PC-3 (cell line): ENCODE data around the gene IGFBP7. TPM values are rescaled to one million over a fixed set of nuclear protein-coding genes. Genes with fewer than 3 reads are reported as not detected.
A peak's percentile ranks its signal among the peaks of the same experiment; 100 is the strongest.
"Not testable (repeated sequence)": the region's sequence is repeated elsewhere in the genome, so short reads cannot be mapped to it uniquely, and the experiment has no call there.

Experiments used
- ATAC-seq: fragments of 200-7000 bp; cut with Tn5 transposase; 2 replicates; pipeline ENCODE4 v1.9.1; 2020; ENCODE audit warnings: mild to moderate bottlenecking, moderate library complexity
- BruUV-seq: library from RNA; stranded (reverse); fragments of 400-500 nt; replicated peaks from 2 replicates; lab custom pipeline; 2021; lab: Mats Ljungman, UMichigan
- CTCF ChIA-PET: fragments of 300-600 bp; sonication (Branson Sonifier 250); formaldehyde crosslinking; loops from one replicate; lab custom pipeline; 2022; ENCODE audit warnings: antibody characterized with exemption; lab: Charles Lee
- POLR2A ChIA-PET: fragments of 300-600 bp; sonication (Branson Sonifier 250); formaldehyde crosslinking; loops from one replicate; lab custom pipeline; 2022; ENCODE audit warnings: antibody characterized with exemption; ENCODE audit not compliant: unreplicated experiment; lab: Charles Lee
- DNase-seq: peaks from one replicate; pipeline ENCODE4 v3.0.0-alpha.2; 2015
- H2AFZ ChIP-seq: fragments of 300-600 bp; sonication (generic); 2 replicates; pipeline ENCODE4 v1.6.0; 2016; ENCODE audit warnings: antibody characterized with exemption, low read length
- H3F3A ChIP-seq: fragments of 300-600 bp; sonication (generic); one replicate; pipeline ENCODE4 v1.6.0; 2017; ENCODE audit warnings: antibody characterized with exemption, low read length, control low read depth, mild to moderate bottlenecking; ENCODE audit not compliant: unreplicated experiment
- H3K27ac ChIP-seq: fragments of 300-600 bp; sonication (generic); 2 replicates; pipeline ENCODE4 v1.5.1; 2016; ENCODE audit warnings: mild to moderate bottlenecking, low read length
- H3K27me3 ChIP-seq: fragments of 300-600 bp; sonication (generic); 2 replicates; pipeline ENCODE4 v1.6.1; 2016; ENCODE audit warnings: low read length, mixed read lengths
- H3K36me3 ChIP-seq: fragments of 300-600 bp; sonication (generic); 2 replicates; pipeline ENCODE4 v1.6.1; 2016; ENCODE audit warnings: low read depth, mixed run types, low read length, mixed read lengths
- H3K4me1 ChIP-seq: fragments of 300-600 bp; sonication (generic); 2 replicates; pipeline ENCODE4 v1.5.1; 2016; ENCODE audit warnings: low read length; ENCODE audit not compliant: insufficient read depth
- H3K4me2 ChIP-seq: fragments of 300-600 bp; sonication (generic); 2 replicates; pipeline ENCODE4 v1.6.0; 2016; ENCODE audit warnings: low read length
- H3K4me3 ChIP-seq: fragments of 300-600 bp; sonication (generic); 2 replicates; pipeline ENCODE4 v1.5.1; 2016; ENCODE audit warnings: mild to moderate bottlenecking, low read length, mixed read lengths
- H3K79me2 ChIP-seq: fragments of 300-600 bp; sonication (generic); 2 replicates; pipeline ENCODE4 v1.6.1; 2017; ENCODE audit warnings: low read length, mixed read lengths
- H3K9ac ChIP-seq: fragments of 300-600 bp; sonication (generic); 2 replicates; pipeline ENCODE4 v1.6.0; 2016; ENCODE audit warnings: mild to moderate bottlenecking, low read length
- H3K9me2 ChIP-seq: fragments of 300-600 bp; sonication (generic); replicated peaks from 2 replicates; pipeline ENCODE4 v1.6.1; 2016; ENCODE audit warnings: mixed run types, low read length, mixed read lengths
- H3K9me3 ChIP-seq: fragments of 300-600 bp; sonication (generic); 2 replicates; pipeline ENCODE4 v1.6.1; 2016; ENCODE audit warnings: low read length, mixed read lengths
- H4K20me1 ChIP-seq: fragments of 300-600 bp; sonication (generic); 2 replicates; pipeline ENCODE4 v1.6.1; 2016; ENCODE audit warnings: low read length, mixed read lengths
- EZH2 ChIP-seq: fragments of 300-600 bp; sonication (generic); IDR thresholded peaks from one replicate; pipeline ENCODE4 v1.6.1; 2017; ENCODE audit warnings: antibody characterized with exemption, mild to moderate bottlenecking, low read length; ENCODE audit not compliant: unreplicated experiment
- EZH2phosphoT487 ChIP-seq: fragments of 300-600 bp; sonication (generic); IDR thresholded peaks from 2 replicates; pipeline ENCODE4 v1.6.1; 2018; ENCODE audit warnings: mild to moderate bottlenecking, antibody characterized with exemption, low read length, borderline replicate concordance
- intact Hi-C: fragments of 100-400 bp; cut with micrococcal nuclease; formaldehyde crosslinking; loops from 2 replicates; pipeline ENCODE4 v1.9.0; 2023
- total RNA-seq: library from RNA; depleted of rRNA; stranded (reverse); fragments of >200 nt; gene quantifications from 2 replicates; pipeline ENCODE4 v1.2.3, GENCODE V29; 2014
- TF ChIP-seq, protein P1 (sequence below): fragments of 300-600 bp; sonication (generic); conservative IDR thresholded peaks from 2 replicates; pipeline ENCODE4 v1.5.1; 2017; ENCODE audit warnings: antibody characterized with exemption, low read depth, mild to moderate bottlenecking, low read length

Gene IGFBP7
- total RNA-seq, 1 experiment from 2014 or later: not detected

DNA sequence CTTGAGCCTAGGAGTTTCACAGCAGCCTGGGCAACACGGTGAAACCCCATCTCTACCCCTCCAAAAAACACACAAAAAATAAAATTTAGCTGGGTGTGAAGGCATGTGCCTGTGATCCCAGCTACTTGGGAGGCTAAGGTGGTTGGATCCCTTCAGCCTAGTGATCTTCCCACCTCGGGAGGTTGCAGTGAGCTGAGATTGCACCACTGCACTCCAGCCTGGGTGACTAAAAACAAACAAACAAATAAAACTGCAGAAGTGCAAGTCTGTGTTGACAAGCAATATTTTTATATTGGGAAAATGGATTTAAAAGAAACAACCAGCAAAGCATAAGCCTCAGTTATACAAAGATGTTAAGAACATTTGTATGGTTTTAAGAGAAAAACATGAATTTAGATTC is 46.1 kb downstream of the IGFBP7 start:
- no peak for TF ChIP-seq EZH2phosphoT487
- no peak for TF ChIP-seq EZH2
- TF ChIP-seq, protein P1, sequence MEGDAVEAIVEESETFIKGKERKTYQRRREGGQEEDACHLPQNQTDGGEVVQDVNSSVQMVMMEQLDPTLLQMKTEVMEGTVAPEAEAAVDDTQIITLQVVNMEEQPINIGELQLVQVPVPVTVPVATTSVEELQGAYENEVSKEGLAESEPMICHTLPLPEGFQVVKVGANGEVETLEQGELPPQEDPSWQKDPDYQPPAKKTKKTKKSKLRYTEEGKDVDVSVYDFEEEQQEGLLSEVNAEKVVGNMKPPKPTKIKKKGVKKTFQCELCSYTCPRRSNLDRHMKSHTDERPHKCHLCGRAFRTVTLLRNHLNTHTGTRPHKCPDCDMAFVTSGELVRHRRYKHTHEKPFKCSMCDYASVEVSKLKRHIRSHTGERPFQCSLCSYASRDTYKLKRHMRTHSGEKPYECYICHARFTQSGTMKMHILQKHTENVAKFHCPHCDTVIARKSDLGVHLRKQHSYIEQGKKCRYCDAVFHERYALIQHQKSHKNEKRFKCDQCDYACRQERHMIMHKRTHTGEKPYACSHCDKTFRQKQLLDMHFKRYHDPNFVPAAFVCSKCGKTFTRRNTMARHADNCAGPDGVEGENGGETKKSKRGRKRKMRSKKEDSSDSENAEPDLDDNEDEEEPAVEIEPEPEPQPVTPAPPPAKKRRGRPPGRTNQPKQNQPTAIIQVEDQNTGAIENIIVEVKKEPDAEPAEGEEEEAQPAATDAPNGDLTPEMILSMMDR: no peak
- peak overlapping the region; percentile 61; the same call in 1 of the 2 replicates for H3K4me2 ChIP-seq

DNA sequence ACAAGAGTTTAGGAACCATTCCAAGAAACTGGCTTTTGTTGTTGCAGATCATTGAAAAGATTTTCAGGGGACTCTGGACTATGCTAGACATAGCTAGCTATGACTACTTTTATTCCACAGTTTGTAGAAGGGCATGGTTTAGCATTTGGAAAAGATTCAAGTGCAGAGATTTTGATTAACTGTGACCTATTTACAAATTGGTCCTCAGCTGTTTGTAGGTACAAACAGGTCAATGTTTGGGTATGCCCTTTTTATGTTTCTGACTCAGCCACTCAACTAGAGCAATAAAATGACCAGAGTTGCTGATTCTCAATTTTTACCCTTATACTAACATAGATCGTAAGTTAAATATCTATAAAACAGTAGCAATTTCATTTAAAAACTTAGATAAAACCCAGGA is 46.7 kb downstream of the IGFBP7 start:
- no peak for DNase-seq
- H3K4me2 ChIP-seq: no peak overlapping the region
- H3K27ac ChIP-seq: no peak overlapping the region
- no peak overlapping the region for H3K9ac ChIP-seq
- H3K4me3 ChIP-seq: no peak overlapping the region
- H3K4me1 ChIP-seq: peaks cover 25% of the 10 kb centered on the region
- no peak overlapping the region for H2AFZ ChIP-seq
- intact Hi-C loops: loop anchor here (10.0 kb wide), 1 partner anchor 91 kb away; no protein-coding TSS in a partner anchor
- no peaks in the 10 kb centered on the region for H3K27me3 ChIP-seq
- no peaks in the 10 kb centered on the region for H4K20me1 ChIP-seq
- CTCF ChIA-PET: no interaction called here
- POLR2A ChIA-PET: no interaction called here
- H3F3A ChIP-seq: no peaks in the 10 kb centered on the region
- TF ChIP-seq, protein P1: no peak
- no peak for TF ChIP-seq EZH2
- H3K79me2 ChIP-seq: no peaks in the 10 kb centered on the region
- BruUV-seq: no TSS peak
- ATAC-seq: no peak; the same call in 1 of the 2 replicates
- H3K9me2 ChIP-seq: no peaks in the 10 kb centered on the region
- no peaks in the 10 kb centered on the region for H3K9me3 ChIP-seq
- no peaks in the 10 kb centered on the region for H3K36me3 ChIP-seq

More for the DNA sequence above, 46.1 kb downstream of the IGFBP7 start:
- H3F3A ChIP-seq: no peaks in the 10 kb centered on the region
- H3K9me2 ChIP-seq: no peaks in the 10 kb centered on the region
- H2AFZ ChIP-seq: no peak overlapping the region
- CTCF ChIA-PET: no interaction called here
- H3K4me3 ChIP-seq: no peak overlapping the region
- no peaks in the 10 kb centered on the region for H3K36me3 ChIP-seq
- peaks cover 25% of the 10 kb centered on the region for H3K4me1 ChIP-seq
- no TSS peak for BruUV-seq
- intact Hi-C loops: loop anchor here (2.0 to 10.0 kb wide), 2 partner anchors 41 to 91 kb away; no protein-coding TSS in a partner anchor
- POLR2A ChIA-PET: no interaction called here
- ATAC-seq: no peak
- H3K27ac ChIP-seq: no peak overlapping the region
- no peaks in the 10 kb centered on the region for H4K20me1 ChIP-seq
- H3K9ac ChIP-seq: no peak overlapping the region
- H3K27me3 ChIP-seq: no peaks in the 10 kb centered on the region
- DNase-seq: peak; percentile 27
- no peaks in the 10 kb centered on the region for H3K79me2 ChIP-seq
- no peaks in the 10 kb centered on the region for H3K9me3 ChIP-seq

DNA sequence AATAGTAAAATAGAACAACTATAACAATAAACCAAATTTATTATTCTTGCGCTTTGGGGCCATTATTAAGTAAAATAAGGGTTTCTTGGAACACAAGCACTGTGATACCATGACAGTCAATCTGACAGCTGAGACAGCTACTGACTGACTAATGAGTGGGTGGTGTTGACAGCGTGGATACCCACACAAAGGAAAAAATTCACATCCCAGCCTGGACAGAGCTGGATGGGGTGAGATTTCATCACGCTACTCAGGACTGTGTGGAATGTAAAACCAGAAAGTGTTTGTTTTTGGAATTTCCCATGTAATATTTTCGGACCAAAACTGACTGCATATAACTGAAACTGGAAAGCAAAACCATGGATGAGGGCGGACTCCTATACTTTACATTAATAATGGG is 48.8 kb downstream of the IGFBP7 start:
- intact Hi-C loops: loop anchor here (10.0 kb wide), 1 partner anchor 93 kb away; no protein-coding TSS in a partner anchor
- no peak overlapping the region for H3K9ac ChIP-seq
- H3K27me3 ChIP-seq: peaks cover 15% of the 10 kb centered on the region; the same call in 1 of the 2 replicates
- peaks cover 25% of the 10 kb centered on the region for H3K4me1 ChIP-seq
- H3K4me2 ChIP-seq: no peak overlapping the region
- BruUV-seq: no TSS peak
- POLR2A ChIA-PET: no interaction called here
- H3K79me2 ChIP-seq: no peaks in the 10 kb centered on the region
- H3F3A ChIP-seq: no peaks in the 10 kb centered on the region
- DNase-seq: no peak
- no peaks in the 10 kb centered on the region for H3K9me3 ChIP-seq
- no peaks in the 10 kb centered on the region for H3K36me3 ChIP-seq
- no peak for TF ChIP-seq EZH2
- TF ChIP-seq, protein P1: no peak
- no peak for TF ChIP-seq EZH2phosphoT487
- H4K20me1 ChIP-seq: no peaks in the 10 kb centered on the region
- no peaks in the 10 kb centered on the region for H3K9me2 ChIP-seq
- H3K4me3 ChIP-seq: no peak overlapping the region
- CTCF ChIA-PET: interaction anchor here (0.6 kb wide), 1 partner anchor 1484 kb away, joined by 3 read pairs; no protein-coding TSS in a partner anchor
- H3K27ac ChIP-seq: no peak overlapping the region
- H2AFZ ChIP-seq: no peak overlapping the region
- ATAC-seq: no peak

DNA sequence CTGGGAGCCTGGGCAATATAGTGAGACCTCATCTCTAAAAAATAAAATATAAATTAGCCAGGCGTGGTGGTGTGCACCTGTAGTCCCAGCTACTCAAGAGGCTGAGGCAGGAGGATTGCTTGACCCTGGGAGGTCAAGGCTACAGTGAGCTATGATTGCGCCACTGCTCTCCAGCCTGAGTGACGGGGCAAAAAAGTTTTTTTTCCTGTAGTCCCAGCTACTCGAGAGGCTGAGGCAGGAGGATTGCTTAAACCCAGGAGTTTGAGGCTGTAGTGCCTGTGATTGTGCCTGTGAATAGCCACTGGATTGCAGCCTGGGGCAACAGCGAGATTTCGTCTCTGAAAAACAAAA is 49.5 kb downstream of the IGFBP7 start:
- H3K9me3 ChIP-seq, H4K20me1 ChIP-seq, H3K4me3 ChIP-seq, POLR2A ChIA-PET, H3K36me3 ChIP-seq, H3K9me2 ChIP-seq, DNase-seq, H3F3A ChIP-seq, H3K4me2 ChIP-seq, BruUV-seq, H2AFZ ChIP-seq, ATAC-seq, H3K27ac ChIP-seq, H3K79me2 ChIP-seq, H3K9ac ChIP-seq: not testable (repeated sequence)
- peaks cover 22% of the 10 kb centered on the region for H3K27me3 ChIP-seq
- H3K4me1 ChIP-seq: peaks cover 24% of the 10 kb centered on the region
- intact Hi-C loops: loop anchor here (10.0 kb wide), 1 partner anchor 94 kb away; no protein-coding TSS in a partner anchor
- CTCF ChIA-PET: interaction anchor here (0.6 kb wide), 1 partner anchor 1485 kb away, joined by 3 read pairs; no protein-coding TSS in a partner anchor
